A549 treated with RU486 at 1 μM for 4 hours (cell line): ENCODE measurements around the gene MAP4K3. TPM values are rescaled to one million over a fixed set of nuclear protein-coding genes. Genes with fewer than 3 reads are reported as not detected.

Experiments
- total RNA-seq: library from RNA; stranded (reverse); fragments of 200-300 nt; extraction: Qiagen RNA extraction; gene quantifications from 5 replicates; pipeline ENCODE4 v1.2.3, GENCODE V29; 2022; ENCODE audit warnings: low read depth

Gene MAP4K3
- 17.1 to 24.5 TPM (median 22.8 TPM) in 5 replicates for total RNA-seq

GRCh38 chr2:39436592-39437521, at the start of gene MAP4K3:
TSS of gene MAP4K3 (minus strand) at chr2:39437285. CDS start at chr2:39436987, 298 bp downstream.

DNA sequence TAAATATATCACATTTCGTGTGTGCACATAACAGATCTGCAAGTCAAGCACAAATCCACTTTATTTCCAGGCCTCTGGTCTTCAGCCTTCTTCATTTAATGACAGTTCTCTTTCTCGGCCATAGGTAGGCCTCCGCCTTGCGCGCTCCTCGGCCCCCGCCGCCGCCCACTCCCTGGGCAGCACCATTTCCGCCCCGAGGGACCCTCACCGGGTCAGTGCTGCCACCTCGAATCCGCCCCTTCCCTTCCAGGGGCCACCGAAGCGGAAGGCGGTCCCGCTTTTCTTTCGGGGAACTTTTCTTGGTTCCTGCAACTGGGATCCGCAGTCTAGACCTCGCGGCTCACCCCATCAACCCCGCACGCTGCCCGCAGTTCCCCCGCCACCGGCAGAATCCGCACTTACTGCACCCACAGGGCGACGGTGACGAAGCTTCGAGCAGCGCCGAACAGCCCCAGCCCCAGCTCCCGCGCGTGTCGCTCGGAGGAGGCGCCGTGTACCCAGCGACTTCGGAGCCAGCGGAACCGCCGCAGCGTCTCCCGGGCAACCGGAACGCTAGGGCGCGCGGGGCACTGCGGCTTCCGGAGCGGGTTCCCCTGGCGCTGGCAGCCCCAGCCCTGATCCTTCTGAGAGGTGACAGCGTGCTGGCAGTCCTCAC, 193.5 kb downstream of the MAP4K3 start, which contains the start of gene CDKL4:
Gene CDKL4, minus strand, starts transcription at position 502 of the 655 bp plus-strand sequence.

Other genes with a start within 250 kb of the MAP4K3 start
- gene CDKL4, start 193.3 kb downstream of the MAP4K3 start, total RNA-seq: not detected in 5 replicates
- gene TMEM178A, start 228.6 kb upstream of the MAP4K3 start, total RNA-seq: 0.10 to 0.20 TPM (median 0.15 TPM) in 3 of 5 replicates, not detected in the others